ENCODE measurements around the gene C1orf198.

C1orf198 gene

GRCh38 chr1:230901671-230902070 lies 33.4 kb upstream of the C1orf198 start:
- Histone ChIP-seq H3K36me3 (ENCODE audit: insufficient read depth, low read length) (no peaks in the 10 kb centered on the region), H2AFZ (ENCODE audit: low read length) (no peak overlapping the region), H3K9me3 (ENCODE audit: low read length) (no peaks in the 10 kb centered on the region), H3K27ac (ENCODE audit: low read depth, low read length, poor library complexity, severe bottlenecking) (no peak overlapping the region), H3F3A (ENCODE audit: insufficient read depth, low read length) (no peaks in the 10 kb centered on the region), H3K79me2 (ENCODE audit: insufficient read depth, low read length) (no peaks in the 10 kb centered on the region), H4K20me1 (ENCODE audit: insufficient read depth, low read length) (no peaks in the 10 kb centered on the region), H3K9me2 (ENCODE audit: low read depth, low read length) (no peaks in the 10 kb centered on the region), H3K9ac (ENCODE audit: low read length) (no peak overlapping the region), H3K4me3 (ENCODE audit: low read depth, low read length, poor library complexity, severe bottlenecking) (no peak overlapping the region), H3K4me1 (ENCODE audit: insufficient read depth, low read length, severe bottlenecking) (no peaks in the 10 kb centered on the region), H3K4me2 (ENCODE audit: low read length) (no peak overlapping the region), H3K27me3 (ENCODE audit: insufficient read depth, low read length) (no peaks in the 10 kb centered on the region)
- TF ChIP-seq CTCF (IDR thresholded peaks at IDR 0.05; ENCODE audit: low read length): no peak
- TF ChIP-seq EZH2 (IDR thresholded peaks at IDR 0.05; ENCODE audit: borderline replicate concordance, low read length): no peak

- Histone ChIP-seq H3K4me3 (ENCODE audit: low read depth, low read length, poor library complexity, severe bottlenecking) (no peak overlapping the region), H2AFZ (ENCODE audit: low read length) (no peak overlapping the region), H3K36me3 (ENCODE audit: insufficient read depth, low read length) (no peaks in the 10 kb centered on the region), H3K9me2 (ENCODE audit: low read depth, low read length) (no peaks in the 10 kb centered on the region), H3K9ac (ENCODE audit: low read length) (no peak overlapping the region), H3F3A (ENCODE audit: insufficient read depth, low read length) (no peaks in the 10 kb centered on the region), H3K4me1 (ENCODE audit: insufficient read depth, low read length, severe bottlenecking) (no peaks in the 10 kb centered on the region), H3K4me2 (ENCODE audit: low read length) (no peak overlapping the region), H3K9me3 (ENCODE audit: low read length) (no peaks in the 10 kb centered on the region), H3K27ac (ENCODE audit: low read depth, low read length, poor library complexity, severe bottlenecking) (no peak overlapping the region), H4K20me1 (ENCODE audit: insufficient read depth, low read length) (no peaks in the 10 kb centered on the region), H3K27me3 (ENCODE audit: insufficient read depth, low read length) (no peaks in the 10 kb centered on the region), H3K79me2 (ENCODE audit: insufficient read depth, low read length) (no peaks in the 10 kb centered on the region)
- TF ChIP-seq EZH2 (IDR thresholded peaks at IDR 0.05; ENCODE audit: borderline replicate concordance, low read length): no peak
- TF ChIP-seq CTCF (IDR thresholded peaks at IDR 0.05; ENCODE audit: low read length): no peak
These were observed 32.7 kb upstream of the C1orf198 start for GRCh38 chr1:230900984-230901383.

DNA sequence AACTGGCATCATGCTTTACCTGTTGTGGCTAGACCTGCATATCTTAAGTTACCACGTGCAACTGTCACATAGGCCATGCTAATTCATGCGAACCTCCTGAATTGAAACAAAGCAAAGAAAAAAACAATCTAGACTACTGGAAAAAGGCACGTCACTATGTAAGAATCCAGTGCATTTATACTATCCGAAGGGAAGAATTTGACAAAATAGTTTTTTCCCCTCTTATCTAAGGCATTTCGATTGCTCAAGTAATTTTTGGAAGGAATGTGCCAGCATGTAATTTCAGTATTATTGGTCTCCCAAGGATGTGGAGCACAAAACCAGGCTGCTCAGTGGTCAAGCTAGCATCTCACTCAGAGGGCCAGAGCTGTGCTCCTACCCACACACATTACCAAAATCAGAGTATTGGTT lies 31.5 kb upstream of the C1orf198 start:
- Histone ChIP-seq H3K4me2 (ENCODE audit: low read length) (no peak overlapping the region), H4K20me1 (ENCODE audit: insufficient read depth, low read length) (no peaks in the 10 kb centered on the region), H3K27ac (ENCODE audit: low read depth, low read length, poor library complexity, severe bottlenecking) (no peak overlapping the region), H3K27me3 (ENCODE audit: insufficient read depth, low read length) (no peaks in the 10 kb centered on the region), H3K9me3 (ENCODE audit: low read length) (no peaks in the 10 kb centered on the region), H2AFZ (ENCODE audit: low read length) (no peak overlapping the region), H3K4me3 (ENCODE audit: low read depth, low read length, poor library complexity, severe bottlenecking) (no peak overlapping the region), H3K4me1 (ENCODE audit: insufficient read depth, low read length, severe bottlenecking) (no peaks in the 10 kb centered on the region), H3F3A (ENCODE audit: insufficient read depth, low read length) (no peaks in the 10 kb centered on the region), H3K9ac (ENCODE audit: low read length) (no peak overlapping the region), H3K9me2 (ENCODE audit: low read depth, low read length) (no peaks in the 10 kb centered on the region), H3K36me3 (ENCODE audit: insufficient read depth, low read length) (no peaks in the 10 kb centered on the region), H3K79me2 (ENCODE audit: insufficient read depth, low read length) (no peaks in the 10 kb centered on the region)
- TF ChIP-seq CTCF (IDR thresholded peaks at IDR 0.05; ENCODE audit: low read length) (no peak), EZH2 (IDR thresholded peaks at IDR 0.05; ENCODE audit: borderline replicate concordance, low read length) (no peak)

All from OCI-LY1 (cell line).